GM12891 (cell line): ENCODE measurements around the gene LDLRAD3.

ENCODE experiments used
- DNase-seq: peaks from one replicate; pipeline ENCODE4 v3.0.0; 2011; ENCODE audit warnings: low spot score; ENCODE audit not compliant: insufficient read length
- FAIRE-seq: peaks from 2 replicates; lab custom pipeline; 2011; peaks lifted over from hg19 to GRCh38; lab: Jason Lieb, UNC
- PAX5 ChIP-seq: IDR thresholded peaks from 2 replicates; pipeline ENCODE4 v1.6.1; 2011; ENCODE audit warnings: low read length, moderate library complexity, mild to moderate bottlenecking; ENCODE audit not compliant: insufficient read depth, severe bottlenecking
- POLR2A ChIP-seq: IDR thresholded peaks from 2 replicates; pipeline ENCODE4 v1.6.1; 2011; ENCODE audit warnings: low read depth, low read length, control low read depth
- POLR2AphosphoS5 ChIP-seq: IDR thresholded peaks from 2 replicates; pipeline ENCODE4 v1.6.1; 2011; ENCODE audit warnings: low read depth, low read length, control low read depth
- POU2F2 ChIP-seq: IDR thresholded peaks from 2 replicates; pipeline ENCODE4 v1.6.1; 2011; ENCODE audit warnings: low read depth, mild to moderate bottlenecking, control low read depth, low read length, moderate library complexity
- SPI1 ChIP-seq: IDR thresholded peaks from 2 replicates; pipeline ENCODE4 v1.6.1; 2011; ENCODE audit warnings: low read depth, low read length, control low read depth
- TAF1 ChIP-seq: IDR thresholded peaks from 2 replicates; pipeline ENCODE4 v1.6.1; 2011; ENCODE audit warnings: low read depth, low read length, control low read depth

The LDLRAD3 gene

DNA sequence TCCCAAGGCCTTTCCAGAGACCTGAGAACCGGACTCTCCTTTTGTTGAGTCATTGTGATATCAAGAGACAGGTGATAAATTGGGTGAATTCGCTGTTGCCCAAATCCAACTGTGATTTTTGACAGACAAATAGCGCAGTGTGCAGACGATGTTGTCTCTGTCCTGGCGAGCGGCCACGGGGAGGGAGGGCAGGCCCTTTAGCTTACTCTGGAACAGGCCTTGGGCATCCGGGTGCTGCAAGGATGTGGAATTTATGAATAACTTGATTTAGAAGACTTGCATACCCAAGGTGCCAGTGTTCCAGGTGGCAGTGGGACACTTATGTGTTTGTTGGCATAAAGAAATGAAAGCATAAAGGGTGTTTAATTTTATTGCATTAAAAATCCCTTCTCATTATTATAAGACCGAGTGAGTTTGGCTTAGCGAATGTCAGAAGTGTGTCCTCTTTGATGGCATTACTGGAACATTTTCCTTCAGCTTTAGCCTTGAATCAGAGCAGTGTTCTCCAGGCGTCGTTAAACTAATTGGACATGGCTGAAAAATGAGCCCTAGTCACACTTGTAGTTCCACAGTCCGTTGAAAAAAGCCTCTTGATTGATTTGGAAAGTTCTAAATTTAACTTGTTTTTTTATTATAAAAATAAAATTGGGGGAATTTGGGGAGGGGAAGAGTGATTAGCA, 9.4 kb downstream of the LDLRAD3 start:
- DNase-seq: no peak
- FAIRE-seq: no peak
- TF ChIP-seq POLR2A (no peak), TAF1 (no peak), POU2F2 (no peak), SPI1 (no peak), POLR2AphosphoS5 (no peak), PAX5 (no peak)

DNA sequence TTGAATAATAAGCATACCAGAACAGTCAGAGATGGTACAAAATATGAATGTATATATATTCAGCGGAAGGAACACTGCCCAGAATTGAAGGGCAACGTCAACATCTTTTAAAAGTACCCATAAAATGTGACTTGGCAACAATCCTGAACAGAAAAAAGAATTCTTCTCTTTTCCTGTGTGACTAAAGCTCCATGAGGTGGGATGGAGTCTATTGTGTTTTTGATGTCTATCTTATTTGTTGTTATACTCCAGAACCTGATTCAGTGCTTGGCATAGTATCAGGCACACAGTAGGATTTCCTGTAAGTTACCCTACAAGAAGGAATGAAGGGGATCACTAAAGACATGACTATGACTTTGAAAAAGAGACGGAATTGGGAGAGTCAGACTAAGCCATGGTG, 10.3 kb downstream of the LDLRAD3 start:
- TF ChIP-seq POLR2A (no peak), POLR2AphosphoS5 (no peak), TAF1 (no peak), POU2F2 (no peak), PAX5 (no peak)
- FAIRE-seq (no peak), DNase-seq (no peak)

DNA sequence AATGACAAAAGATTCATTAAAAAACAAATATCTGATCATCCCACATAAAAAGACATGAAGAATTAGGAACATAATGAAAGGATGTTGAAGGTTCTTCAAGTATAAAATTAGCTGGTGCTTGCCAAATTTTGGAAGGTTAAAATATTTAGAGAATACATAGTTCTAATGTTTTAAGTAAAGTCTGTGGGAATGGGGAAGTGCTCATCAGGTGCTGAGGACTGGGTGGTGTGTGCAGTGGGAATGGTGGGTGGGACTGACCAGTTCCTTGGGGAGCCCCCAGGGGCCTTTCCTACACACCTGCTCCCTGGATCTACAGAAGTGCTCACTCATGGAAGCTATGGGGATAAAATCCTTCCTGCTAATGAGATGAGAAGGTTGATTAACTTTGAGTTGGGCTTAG, 11.8 kb downstream of the LDLRAD3 start:
- TF ChIP-seq SPI1: peak; percentile 49; the same call in 1 of the 2 replicates
- TF ChIP-seq TAF1: no peak
- no peak for DNase-seq
- no peak for FAIRE-seq

DNA sequence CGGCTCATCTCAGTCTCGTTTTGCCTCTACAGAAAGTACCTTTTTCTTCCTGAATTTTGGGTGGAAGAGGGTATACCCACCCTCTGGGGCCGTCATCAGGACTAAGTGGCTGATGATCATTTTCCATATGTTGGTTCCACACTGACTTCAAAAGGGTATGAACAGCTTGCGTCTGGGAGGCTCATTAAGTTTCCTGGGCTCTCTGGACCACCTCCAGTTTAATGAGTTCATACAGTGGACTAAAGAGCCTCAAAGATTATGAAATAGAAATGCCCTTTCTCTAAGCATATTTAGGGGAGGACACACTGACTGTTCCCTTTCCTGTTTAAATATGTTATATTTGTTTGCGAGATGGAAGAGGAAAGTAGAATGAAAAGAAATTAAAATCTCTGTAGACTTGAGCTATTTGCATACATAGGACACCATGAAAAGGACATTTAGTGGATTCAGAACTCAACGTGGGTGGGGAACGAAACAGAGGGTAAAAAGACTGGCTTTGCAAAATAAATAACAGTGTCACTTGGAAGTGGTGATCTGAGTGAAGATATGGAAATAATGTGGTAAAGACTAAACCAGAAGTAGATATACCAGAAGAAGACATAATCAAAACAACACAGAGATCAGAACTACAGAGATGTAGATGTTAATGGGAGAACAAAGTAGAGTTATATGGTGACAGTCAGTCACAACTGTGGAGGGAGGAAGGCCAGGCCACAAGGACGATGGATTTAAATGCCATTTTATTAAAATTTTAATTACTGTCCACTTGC, 18.7 kb downstream of the LDLRAD3 start:
- FAIRE-seq: no peak
- TF ChIP-seq TAF1 (no peak), POU2F2 (0 out of 2 replicates have a peak, but pooled peaks have one; percentile 28), POLR2A (no peak)
- DNase-seq: no peak

DNA sequence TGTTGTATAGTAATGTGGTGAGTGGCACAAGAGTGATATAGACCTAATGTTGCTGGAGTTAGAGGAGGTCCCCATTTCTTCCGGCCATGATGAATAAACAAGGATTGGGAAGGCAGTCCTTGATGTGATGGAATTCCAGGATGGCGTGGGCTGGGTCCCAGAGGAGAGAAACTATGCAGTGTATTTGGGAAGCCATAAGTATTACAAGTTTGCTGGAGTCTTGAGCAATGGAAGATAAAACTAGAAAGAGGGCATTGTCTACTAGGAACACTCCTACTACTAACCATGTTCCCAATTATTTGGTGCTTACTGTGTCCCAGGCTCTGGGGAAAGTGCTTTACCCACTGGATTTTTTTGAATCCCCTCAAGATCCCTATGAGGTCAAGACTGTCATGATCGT, 20.0 kb downstream of the LDLRAD3 start:
- TF ChIP-seq POLR2A: no peak
- FAIRE-seq (no peak), DNase-seq (no peak)

DNA sequence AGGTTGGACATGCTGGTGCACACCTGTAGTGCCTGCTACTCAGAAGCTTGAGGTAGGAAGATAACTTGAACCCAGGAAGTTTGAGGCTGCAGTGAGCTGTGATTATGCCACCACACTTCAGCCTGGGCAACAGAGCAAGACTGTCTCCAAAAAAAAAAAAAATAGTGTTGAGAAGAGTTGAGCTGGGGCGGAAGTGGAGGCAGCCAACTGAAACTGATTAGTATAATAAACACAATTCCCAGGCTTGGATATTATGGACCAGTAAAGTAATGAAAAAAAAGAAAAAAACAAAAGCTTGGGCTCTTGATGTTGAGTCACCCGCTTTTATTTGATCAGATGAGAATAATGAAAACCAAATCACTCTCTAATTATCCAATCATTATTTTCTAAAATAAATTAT, 21.0 kb downstream of the LDLRAD3 start:
- no peak for DNase-seq
- no peak for TF ChIP-seq POLR2AphosphoS5
- no peak for TF ChIP-seq POLR2A
- TF ChIP-seq PAX5: no peak
- TF ChIP-seq TAF1: no peak
- no peak for TF ChIP-seq SPI1
- no peak for TF ChIP-seq POU2F2
- FAIRE-seq: no peak

DNA sequence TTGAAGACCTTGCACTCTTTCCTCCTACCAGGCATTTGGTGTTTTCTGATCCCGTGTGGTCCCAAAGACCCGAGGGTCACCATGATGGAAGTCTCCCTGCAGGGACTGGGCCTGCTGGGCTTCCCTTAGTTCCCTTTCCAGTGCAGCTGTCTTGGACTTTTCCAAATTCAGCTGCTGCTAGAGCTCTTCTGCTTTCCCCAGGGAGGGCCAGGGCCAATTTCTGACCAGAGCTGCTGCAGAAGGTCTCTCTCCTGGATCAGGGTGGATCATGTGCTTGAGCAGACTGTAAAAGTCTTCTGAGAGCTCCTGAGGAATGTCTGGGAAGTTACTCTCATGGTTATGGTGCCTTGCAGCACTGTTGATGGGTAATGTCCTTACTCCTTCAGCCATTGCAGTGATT, 23.2 kb downstream of the LDLRAD3 start:
- FAIRE-seq: no peak
- DNase-seq: no peak
- TF ChIP-seq SPI1 (no peak), POLR2AphosphoS5 (no peak), POU2F2 (no peak)

DNA sequence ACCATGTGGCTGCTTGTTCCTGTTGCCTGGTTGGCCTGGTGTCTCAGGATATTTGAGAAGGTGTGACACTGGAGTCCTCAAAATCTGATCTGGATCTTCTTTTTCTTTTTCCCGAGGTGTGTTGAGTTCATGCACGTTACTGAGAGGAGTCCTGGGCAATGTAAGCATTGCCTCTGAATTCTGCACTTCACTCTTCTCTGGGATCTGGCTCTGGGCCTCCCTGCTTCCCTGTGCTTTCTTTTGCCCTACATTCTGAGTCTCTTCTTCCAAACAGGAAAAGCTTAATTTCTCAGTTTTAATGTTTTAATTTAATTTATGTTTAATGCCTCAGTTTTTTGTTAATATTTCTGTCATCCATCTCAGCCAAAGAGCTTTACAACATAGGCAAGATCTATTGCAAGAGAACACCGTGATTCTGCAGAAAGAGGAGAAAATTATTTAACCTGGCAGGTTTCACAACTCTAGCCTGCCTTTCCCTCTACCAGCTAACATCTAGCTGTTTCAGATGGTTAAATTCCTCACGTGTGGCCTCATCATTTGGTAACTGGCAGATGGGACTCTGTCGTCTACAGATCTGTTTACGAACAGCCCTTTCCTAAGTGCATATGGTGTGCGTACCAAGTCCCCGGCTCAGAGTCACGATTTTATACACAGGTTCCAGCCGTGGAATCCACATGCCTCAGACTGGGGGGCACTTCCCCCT, 24.7 kb downstream of the LDLRAD3 start:
- no peak for TF ChIP-seq SPI1
- TF ChIP-seq PAX5: no peak
- TF ChIP-seq POLR2AphosphoS5: no peak
- TF ChIP-seq TAF1: no peak
- TF ChIP-seq POLR2A: no peak
- TF ChIP-seq POU2F2: no peak
- FAIRE-seq (no peak), DNase-seq (no peak)

DNA sequence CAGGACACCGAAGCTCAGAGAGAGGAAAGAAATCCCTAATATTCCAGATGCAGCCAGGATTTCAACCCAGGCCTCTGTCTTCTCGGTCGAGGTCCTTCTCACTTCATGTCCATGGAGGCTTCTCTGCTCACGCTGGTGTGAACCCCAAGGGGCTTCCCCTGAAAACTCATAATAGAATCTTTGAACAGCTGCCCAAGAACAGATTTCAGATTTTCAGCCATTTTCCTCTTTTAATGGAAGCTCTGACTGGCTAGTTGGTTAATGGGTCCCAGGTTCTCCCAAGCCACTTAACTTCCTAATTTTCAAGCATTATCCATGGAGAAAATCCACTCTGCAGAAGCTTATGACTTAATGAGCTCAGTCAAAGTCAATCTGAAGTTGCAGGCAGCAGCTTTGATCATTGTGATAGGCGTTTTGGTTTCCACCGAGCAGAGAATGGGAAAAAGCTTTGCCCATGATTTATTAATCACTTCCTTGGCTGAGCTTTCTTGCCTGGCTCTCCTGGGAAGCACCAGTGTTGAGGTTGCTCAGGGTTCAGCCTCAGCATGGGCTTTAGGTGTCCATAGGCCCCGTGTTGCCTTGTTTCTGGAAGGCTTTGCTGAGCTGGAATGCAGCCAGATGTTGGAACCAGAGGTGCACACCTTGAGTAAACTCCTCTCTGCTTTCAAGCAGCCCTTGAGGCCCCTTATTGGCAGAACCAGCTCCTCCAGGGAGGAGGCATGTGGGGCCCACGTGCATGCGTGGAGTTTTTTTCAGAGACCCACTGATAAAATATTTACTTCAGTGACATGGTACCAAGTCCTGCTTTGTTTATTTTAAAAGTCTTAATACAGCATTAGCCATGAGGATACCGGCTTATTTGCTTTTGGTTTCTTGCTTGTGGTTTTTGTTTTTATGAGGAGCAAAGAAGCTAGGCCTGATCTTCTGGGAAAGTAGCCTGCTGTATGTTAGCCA, 25.5 kb downstream of the LDLRAD3 start:
- no peak for DNase-seq
- no peak for TF ChIP-seq POLR2AphosphoS5

DNA sequence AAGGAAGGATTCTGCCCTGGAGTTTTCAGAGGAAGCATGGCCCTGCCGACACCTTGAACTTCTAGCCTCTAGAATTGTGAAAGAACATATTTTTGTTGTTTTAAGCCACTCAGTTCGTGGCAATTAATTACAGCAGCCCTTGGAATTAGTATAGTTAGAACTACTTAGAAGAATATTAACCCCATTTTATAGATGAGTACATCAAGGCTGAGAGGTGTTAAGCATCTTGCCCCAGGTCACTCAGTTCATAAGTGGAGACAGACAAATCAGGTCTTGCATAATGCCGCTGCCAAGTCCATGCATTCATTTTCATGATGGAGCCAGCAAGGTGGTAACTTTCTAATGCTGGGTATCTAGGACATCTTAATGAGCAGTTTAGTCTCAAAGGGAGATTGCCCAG, 26.6 kb downstream of the LDLRAD3 start:
- no peak for FAIRE-seq
- no peak for DNase-seq
- TF ChIP-seq TAF1: no peak
- no peak for TF ChIP-seq PAX5
- no peak for TF ChIP-seq SPI1
- TF ChIP-seq POLR2AphosphoS5: no peak
- no peak for TF ChIP-seq POU2F2
- TF ChIP-seq POLR2A: no peak

More for the DNA sequence above, 25.5 kb downstream of the LDLRAD3 start:
- no peak for FAIRE-seq
